PC-3 (cell line): Measurements from ENCODE around the gene ZNF507. TPM values are rescaled to one million over a fixed set of nuclear protein-coding genes. Genes with fewer than 3 reads are reported as not detected.

Source experiments
- ATAC-seq: fragments of 200-7000 bp; cut with Tn5 transposase; 2 replicates; pipeline ENCODE4 v1.9.1; 2020; ENCODE audit warnings: mild to moderate bottlenecking, moderate library complexity
- BruUV-seq: library from RNA; stranded (reverse); fragments of 400-500 nt; replicated peaks from 2 replicates; lab custom pipeline; 2021; lab: Mats Ljungman, UMichigan
- CTCF ChIA-PET: fragments of 300-600 bp; sonication (Branson Sonifier 250); formaldehyde crosslinking; loops from one replicate; lab custom pipeline; 2022; ENCODE audit warnings: antibody characterized with exemption; lab: Charles Lee
- POLR2A ChIA-PET: fragments of 300-600 bp; sonication (Branson Sonifier 250); formaldehyde crosslinking; loops from one replicate; lab custom pipeline; 2022; ENCODE audit warnings: antibody characterized with exemption; ENCODE audit not compliant: unreplicated experiment; lab: Charles Lee
- DNase-seq: peaks from one replicate; pipeline ENCODE4 v3.0.0-alpha.2; 2015
- H2AFZ ChIP-seq: fragments of 300-600 bp; sonication (generic); 2 replicates; pipeline ENCODE4 v1.6.0; 2016; ENCODE audit warnings: antibody characterized with exemption, low read length
- H3F3A ChIP-seq: fragments of 300-600 bp; sonication (generic); one replicate; pipeline ENCODE4 v1.6.0; 2017; ENCODE audit warnings: antibody characterized with exemption, low read length, control low read depth, mild to moderate bottlenecking; ENCODE audit not compliant: unreplicated experiment
- H3K27ac ChIP-seq: fragments of 300-600 bp; sonication (generic); 2 replicates; pipeline ENCODE4 v1.5.1; 2016; ENCODE audit warnings: mild to moderate bottlenecking, low read length
- H3K27me3 ChIP-seq: fragments of 300-600 bp; sonication (generic); 2 replicates; pipeline ENCODE4 v1.6.1; 2016; ENCODE audit warnings: low read length, mixed read lengths
- H3K36me3 ChIP-seq: fragments of 300-600 bp; sonication (generic); 2 replicates; pipeline ENCODE4 v1.6.1; 2016; ENCODE audit warnings: low read depth, mixed run types, low read length, mixed read lengths
- H3K4me1 ChIP-seq: fragments of 300-600 bp; sonication (generic); 2 replicates; pipeline ENCODE4 v1.5.1; 2016; ENCODE audit warnings: low read length; ENCODE audit not compliant: insufficient read depth
- H3K4me2 ChIP-seq: fragments of 300-600 bp; sonication (generic); 2 replicates; pipeline ENCODE4 v1.6.0; 2016; ENCODE audit warnings: low read length
- H3K4me3 ChIP-seq: fragments of 300-600 bp; sonication (generic); 2 replicates; pipeline ENCODE4 v1.5.1; 2016; ENCODE audit warnings: mild to moderate bottlenecking, low read length, mixed read lengths
- H3K79me2 ChIP-seq: fragments of 300-600 bp; sonication (generic); 2 replicates; pipeline ENCODE4 v1.6.1; 2017; ENCODE audit warnings: low read length, mixed read lengths
- H3K9ac ChIP-seq: fragments of 300-600 bp; sonication (generic); 2 replicates; pipeline ENCODE4 v1.6.0; 2016; ENCODE audit warnings: mild to moderate bottlenecking, low read length
- H3K9me2 ChIP-seq: fragments of 300-600 bp; sonication (generic); replicated peaks from 2 replicates; pipeline ENCODE4 v1.6.1; 2016; ENCODE audit warnings: mixed run types, low read length, mixed read lengths
- H3K9me3 ChIP-seq: fragments of 300-600 bp; sonication (generic); 2 replicates; pipeline ENCODE4 v1.6.1; 2016; ENCODE audit warnings: low read length, mixed read lengths
- H4K20me1 ChIP-seq: fragments of 300-600 bp; sonication (generic); 2 replicates; pipeline ENCODE4 v1.6.1; 2016; ENCODE audit warnings: low read length, mixed read lengths
- CTCF ChIP-seq: fragments of 300-600 bp; sonication (generic); conservative IDR thresholded peaks from 2 replicates; pipeline ENCODE4 v1.5.1; 2017; ENCODE audit warnings: antibody characterized with exemption, low read depth, mild to moderate bottlenecking, low read length
- EZH2 ChIP-seq: fragments of 300-600 bp; sonication (generic); IDR thresholded peaks from one replicate; pipeline ENCODE4 v1.6.1; 2017; ENCODE audit warnings: antibody characterized with exemption, mild to moderate bottlenecking, low read length; ENCODE audit not compliant: unreplicated experiment
- EZH2phosphoT487 ChIP-seq: fragments of 300-600 bp; sonication (generic); IDR thresholded peaks from 2 replicates; pipeline ENCODE4 v1.6.1; 2018; ENCODE audit warnings: mild to moderate bottlenecking, antibody characterized with exemption, low read length, borderline replicate concordance
- intact Hi-C: fragments of 100-400 bp; cut with micrococcal nuclease; formaldehyde crosslinking; loops from 2 replicates; pipeline ENCODE4 v1.9.0; 2023
- total RNA-seq: library from RNA; depleted of rRNA; stranded (reverse); fragments of >200 nt; gene quantifications from 2 replicates; pipeline ENCODE4 v1.2.3, GENCODE V29; 2014

Gene ZNF507
- total RNA-seq, 1 experiment from 2014 or later: 4.9 TPM

DNA sequence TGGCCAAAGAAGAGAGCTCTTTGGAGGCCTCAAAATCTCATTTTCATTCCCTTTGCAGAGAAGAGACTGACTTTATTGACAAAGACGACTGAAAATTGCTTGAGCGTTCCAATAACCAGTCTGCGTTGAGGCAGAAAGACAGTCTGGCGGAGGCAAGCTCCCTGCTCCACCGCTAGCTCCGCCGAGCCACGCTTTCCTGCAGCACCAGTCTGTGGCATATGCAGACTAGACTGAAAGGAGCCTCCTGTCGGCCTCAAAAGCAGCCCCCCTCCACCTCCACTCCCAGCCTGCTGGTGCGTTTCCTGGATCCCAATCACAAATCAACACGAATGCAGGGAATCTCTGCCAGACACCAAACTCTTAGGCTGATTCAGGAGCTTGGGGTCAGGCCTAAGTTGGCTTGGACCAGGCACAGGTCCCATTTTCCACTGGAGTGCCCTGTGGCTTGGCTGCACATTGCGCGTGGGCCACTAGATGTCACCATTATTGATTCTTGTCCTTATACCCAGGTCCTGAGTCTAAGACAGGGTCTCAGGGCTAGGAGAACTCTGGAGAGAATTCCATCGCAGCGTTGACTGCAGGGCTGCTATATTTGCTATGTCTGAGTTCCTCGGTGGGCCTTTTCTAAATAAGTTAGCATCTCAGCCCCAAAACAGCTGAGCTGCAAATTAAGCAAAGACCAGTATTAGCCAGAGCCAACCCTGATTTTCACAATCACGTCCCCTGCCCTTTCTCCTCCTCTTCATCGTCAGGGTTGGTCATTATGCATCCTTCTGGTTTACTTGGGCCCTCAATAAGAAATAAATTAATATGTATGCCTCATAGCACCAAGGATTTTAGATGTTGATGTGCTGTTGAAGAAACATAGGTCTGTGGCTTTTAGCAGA is 5.2 kb upstream of the ZNF507 start:
- no peaks in the 10 kb centered on the region for H3F3A ChIP-seq
- H3K27me3 ChIP-seq: no peaks in the 10 kb centered on the region
- no peak overlapping the region for H3K27ac ChIP-seq
- no peak overlapping the region for H3K4me2 ChIP-seq
- intact Hi-C loops: loop anchor here (1.0 to 5.0 kb wide), 2 partner anchors 37 to 230 kb away; no protein-coding TSS in a partner anchor
- CTCF ChIA-PET: interaction anchor here (0.6 to 0.8 kb wide), 2 partner anchors 16 to 33 kb away, joined by 3 read pairs; no protein-coding TSS in a partner anchor
- H4K20me1 ChIP-seq: no peaks in the 10 kb centered on the region
- H3K9ac ChIP-seq: no peak overlapping the region
- H2AFZ ChIP-seq: 0 out of 2 replicates have a peak overlapping the region, but pooled peaks have one; percentile 11
- no peaks in the 10 kb centered on the region for H3K9me3 ChIP-seq
- ATAC-seq (peak; percentile 78), DNase-seq (peak; percentile 60)
- no peak overlapping the region for H3K4me3 ChIP-seq
- no peaks in the 10 kb centered on the region for H3K36me3 ChIP-seq
- TF ChIP-seq EZH2phosphoT487 (no peak), EZH2 (no peak), CTCF (peak; percentile 68)
- no peaks in the 10 kb centered on the region for H3K79me2 ChIP-seq
- POLR2A ChIA-PET: no interaction called here
- no TSS peak for BruUV-seq
- peaks cover 11% of the 10 kb centered on the region for H3K4me1 ChIP-seq
- H3K9me2 ChIP-seq: no peaks in the 10 kb centered on the region

DNA sequence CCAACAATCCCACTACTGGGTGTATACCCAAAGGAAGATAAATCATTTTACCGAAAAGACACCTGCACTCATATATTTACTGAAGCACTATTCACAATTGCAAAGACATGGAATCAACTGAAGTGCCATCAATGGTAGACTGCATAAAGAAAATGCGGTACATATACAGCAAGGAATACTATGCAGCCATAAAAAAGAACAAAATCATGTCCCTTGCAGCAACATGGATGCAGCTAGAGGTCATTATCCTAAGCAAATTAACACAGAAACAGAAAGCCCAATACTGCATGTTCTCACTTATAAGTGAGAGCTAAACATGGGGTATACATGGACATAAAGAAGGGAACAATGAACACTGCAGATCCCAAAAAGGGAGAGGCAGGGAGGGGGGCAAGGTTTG is 2.7 kb upstream of the ZNF507 start:
- Histone ChIP-seq H3K36me3 (no peaks in the 10 kb centered on the region; the same call in 1 of the 2 replicates), H4K20me1 (no peaks in the 10 kb centered on the region), H3K9me3 (no peaks in the 10 kb centered on the region), H3K4me2 (no peak overlapping the region), H2AFZ (no peak overlapping the region), H3K9ac (no peak overlapping the region), H3K27me3 (no peaks in the 10 kb centered on the region), H3K4me3 (no peak overlapping the region), H3K4me1 (peaks cover 21% of the 10 kb centered on the region), H3F3A (no peaks in the 10 kb centered on the region), H3K27ac (no peak overlapping the region), H3K9me2 (no peaks in the 10 kb centered on the region), H3K79me2 (peaks cover 23% of the 10 kb centered on the region)
- TF ChIP-seq CTCF (no peak), EZH2phosphoT487 (no peak), EZH2 (no peak)
- no TSS peak for BruUV-seq
- POLR2A ChIA-PET: no interaction called here
- intact Hi-C loops: loop anchor here (5.0 kb wide), 1 partner anchor 35 kb away; no protein-coding TSS in a partner anchor
- DNase-seq (no peak), ATAC-seq (no peak)
- CTCF ChIA-PET: no interaction called here
